SIG-M5 (cell line): ENCODE results near the gene HJV.
"Not testable (repeated sequence)": the region's sequence is repeated elsewhere in the genome, so short reads cannot be mapped to it uniquely, and the experiment has no call there.

ENCODE experiments used
- DNase-seq: peaks from one replicate; lab custom pipeline; 2025; lab: John Stamatoyannopoulos, UW

HJV gene, protein sequence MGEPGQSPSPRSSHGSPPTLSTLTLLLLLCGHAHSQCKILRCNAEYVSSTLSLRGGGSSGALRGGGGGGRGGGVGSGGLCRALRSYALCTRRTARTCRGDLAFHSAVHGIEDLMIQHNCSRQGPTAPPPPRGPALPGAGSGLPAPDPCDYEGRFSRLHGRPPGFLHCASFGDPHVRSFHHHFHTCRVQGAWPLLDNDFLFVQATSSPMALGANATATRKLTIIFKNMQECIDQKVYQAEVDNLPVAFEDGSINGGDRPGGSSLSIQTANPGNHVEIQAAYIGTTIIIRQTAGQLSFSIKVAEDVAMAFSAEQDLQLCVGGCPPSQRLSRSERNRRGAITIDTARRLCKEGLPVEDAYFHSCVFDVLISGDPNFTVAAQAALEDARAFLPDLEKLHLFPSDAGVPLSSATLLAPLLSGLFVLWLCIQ

DNA sequence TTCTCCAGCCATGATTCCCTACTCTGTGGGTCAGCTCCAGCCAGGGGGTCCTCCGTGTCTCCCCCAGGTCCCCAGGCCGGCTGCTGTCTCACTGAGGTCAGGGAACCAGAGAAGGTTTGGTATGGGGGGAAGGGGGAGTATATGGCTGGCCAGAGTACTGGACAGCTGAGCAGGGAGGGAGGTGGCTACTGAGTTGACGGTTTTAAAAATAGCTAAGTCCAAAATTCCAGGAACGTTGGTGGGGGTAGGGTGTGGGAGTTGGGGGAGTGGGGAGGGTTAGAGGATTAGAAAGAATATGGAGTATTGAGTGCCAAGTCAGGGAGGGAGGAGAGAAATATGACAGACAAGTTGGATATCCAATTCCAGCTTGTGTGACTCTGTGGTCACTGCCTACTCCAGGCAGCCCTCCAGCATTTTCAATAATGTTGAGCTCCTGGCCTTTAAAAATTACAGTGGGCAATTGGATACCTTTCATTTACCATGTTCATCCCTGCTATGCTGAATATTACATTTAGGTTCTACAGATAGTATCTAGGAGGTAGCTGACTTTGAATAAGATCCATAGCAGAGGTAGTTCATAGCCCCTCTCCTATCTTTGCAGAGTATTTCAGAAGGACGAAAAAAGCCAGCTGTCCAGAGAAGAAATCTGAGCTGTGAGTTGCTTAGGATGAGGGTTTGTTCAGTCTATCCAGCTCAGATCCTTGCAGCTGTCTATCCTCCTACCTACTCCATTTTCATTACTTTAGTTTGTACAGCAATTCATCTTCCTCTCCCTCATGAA is at the start of gene HJV:
Gene HJV (minus strand): TSS at position 114 of the 781 bp plus-strand sequence. CDS start 1,504 bp downstream, outside the sequence.
- no peak for DNase-seq

DNA sequence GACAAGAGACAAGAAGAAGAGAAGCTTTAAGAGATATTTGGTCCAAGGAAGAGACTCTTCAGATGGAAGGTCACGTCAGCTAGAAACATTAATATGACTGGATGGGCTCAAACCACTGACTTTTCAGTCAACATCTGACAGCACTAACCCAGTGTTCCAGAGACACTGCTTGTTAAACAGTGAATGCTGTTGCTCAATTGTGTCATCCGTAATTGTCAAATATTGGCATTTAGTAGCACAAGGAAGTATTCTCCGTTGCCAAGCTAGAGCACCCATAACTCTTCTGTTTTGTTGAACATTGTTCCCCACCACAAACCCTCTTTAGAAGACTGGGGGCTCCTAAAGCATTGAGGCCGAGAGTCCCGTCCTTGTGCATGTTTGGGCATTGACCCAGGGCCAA is 37.6 kb upstream of the HJV start:
- not testable (repeated sequence) for DNase-seq

DNA sequence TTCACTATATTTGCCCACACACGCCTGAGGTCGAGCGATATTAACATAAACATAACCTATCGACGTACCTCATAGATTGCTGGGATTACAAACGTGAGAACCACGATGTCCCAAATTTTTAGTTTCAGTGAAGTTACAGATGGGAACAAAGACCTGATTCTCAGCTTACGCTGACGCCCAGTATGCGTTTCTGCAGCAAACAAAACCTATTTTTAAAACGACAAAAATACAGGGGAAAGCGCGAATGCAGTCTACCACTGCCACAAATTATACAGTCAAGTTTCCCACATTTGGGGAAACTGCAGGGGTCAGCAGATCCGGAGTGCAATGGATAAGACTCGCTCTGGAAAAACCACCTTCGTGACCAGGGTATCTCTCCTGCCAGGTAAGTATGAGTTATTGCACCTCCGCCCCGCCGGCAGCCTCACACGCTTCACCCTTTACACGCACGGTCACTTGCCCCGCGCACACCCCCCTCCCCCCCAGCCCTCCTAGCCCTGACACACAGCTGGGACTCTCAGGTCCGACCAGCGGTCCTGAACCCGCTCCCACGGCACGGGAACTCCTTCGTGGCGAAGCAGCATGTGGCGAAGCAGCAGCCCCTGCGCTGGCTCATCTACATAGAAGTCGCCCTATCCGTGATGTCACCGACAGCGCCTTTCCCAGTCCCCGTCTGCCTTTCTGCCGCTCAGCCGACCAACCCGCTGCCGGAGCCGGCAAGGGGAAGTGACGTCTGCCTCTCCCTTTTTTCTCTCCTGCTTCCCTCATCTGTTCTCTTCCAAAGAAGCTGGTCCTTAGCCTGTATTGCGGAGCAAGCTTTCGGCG is 30.5 kb upstream of the HJV start:
- not testable (repeated sequence) for DNase-seq

DNA sequence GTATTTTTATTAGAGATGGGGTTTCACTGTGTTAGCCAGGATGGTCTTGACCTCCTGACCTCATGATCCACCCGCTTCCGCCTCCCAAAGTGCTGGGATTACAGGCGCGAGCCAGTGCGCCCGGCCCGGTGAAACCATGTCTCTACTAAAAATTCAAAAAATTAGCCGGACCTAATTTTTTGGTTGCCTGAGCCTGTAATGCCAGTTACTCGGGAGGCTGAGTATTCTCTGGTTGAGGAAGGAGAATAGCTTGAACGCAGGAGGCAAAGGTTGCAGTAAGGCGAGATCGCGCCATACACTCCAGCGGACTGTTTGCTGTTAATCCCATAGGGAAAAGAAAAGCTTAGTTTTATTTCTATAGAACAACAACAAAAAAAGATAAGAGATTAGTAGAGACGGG is 29.9 kb upstream of the HJV start:
- no peak for DNase-seq

DNA sequence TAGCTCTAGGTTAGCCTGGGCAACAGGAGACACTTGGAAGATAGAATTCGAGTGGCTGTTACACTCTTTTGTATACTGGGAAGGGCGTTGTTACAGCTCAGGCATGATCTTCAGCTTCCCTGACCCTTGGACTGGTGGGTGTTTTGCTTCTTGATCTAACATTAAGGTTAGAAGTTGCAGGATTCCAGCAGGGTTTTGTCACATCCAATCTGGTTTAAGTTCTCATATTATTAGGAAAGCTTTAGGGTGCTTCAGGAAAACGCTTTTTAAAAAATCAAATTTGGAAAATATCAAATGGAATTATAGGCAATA is 29.1 kb upstream of the HJV start:
- DNase-seq = not testable (repeated sequence)

DNA sequence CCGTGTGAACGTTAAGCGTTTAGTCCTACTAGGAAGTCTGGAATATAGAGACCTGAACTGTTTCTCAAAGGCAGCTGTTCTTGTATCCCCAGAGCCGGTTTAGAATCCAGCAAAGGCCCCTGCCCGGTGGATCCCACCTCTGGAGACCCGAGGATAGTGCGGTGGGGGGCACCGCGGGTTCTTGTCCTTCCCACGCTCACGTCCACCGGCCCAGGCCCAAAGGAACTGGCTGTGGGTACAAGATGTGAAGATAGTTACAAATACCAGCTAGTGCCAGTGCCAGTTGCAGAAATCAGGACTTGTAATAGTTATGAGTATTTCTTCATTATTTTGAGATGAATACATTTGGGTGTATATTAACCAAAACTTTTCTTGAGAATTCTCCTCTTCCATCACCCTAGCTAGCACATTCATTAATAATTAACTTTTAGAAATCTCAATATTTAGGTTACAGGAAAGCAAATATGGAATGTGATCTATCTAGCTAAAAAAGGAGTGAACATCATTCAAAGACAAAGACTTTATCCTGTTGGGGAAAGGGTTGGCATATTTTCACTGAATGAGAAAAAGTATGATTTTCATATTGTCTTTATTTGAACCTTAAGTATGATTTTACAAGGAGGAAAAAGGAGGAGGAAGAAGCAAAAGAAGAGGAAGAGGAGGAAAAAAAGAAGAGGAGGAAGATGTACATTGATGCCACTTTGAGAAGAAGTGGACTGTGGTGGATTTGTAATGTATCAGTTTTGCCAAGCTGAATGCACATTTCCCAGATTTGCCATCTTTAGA is 28.5 kb upstream of the HJV start:
- DNase-seq = not testable (repeated sequence)

DNA sequence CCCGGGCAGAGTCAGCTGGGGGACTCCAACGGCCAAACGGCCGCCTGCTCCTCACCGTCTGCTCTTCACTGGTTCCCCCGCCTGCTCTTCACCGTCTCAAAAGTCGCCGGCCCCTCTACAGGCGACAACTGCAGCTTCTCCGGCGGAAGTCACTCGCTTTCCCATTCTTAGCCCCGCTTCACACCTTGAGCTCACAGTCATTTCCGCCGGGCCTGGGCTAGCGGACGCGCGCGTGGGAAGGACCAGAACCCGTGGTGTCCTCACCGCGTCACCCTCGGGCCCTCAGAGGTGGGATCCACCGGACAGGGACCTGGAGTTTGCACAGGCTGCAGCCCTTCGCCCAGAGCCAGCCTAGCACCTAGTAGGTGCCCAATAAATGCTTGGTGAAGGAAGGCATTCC is 27.9 kb upstream of the HJV start:
- no peak for DNase-seq

DNA sequence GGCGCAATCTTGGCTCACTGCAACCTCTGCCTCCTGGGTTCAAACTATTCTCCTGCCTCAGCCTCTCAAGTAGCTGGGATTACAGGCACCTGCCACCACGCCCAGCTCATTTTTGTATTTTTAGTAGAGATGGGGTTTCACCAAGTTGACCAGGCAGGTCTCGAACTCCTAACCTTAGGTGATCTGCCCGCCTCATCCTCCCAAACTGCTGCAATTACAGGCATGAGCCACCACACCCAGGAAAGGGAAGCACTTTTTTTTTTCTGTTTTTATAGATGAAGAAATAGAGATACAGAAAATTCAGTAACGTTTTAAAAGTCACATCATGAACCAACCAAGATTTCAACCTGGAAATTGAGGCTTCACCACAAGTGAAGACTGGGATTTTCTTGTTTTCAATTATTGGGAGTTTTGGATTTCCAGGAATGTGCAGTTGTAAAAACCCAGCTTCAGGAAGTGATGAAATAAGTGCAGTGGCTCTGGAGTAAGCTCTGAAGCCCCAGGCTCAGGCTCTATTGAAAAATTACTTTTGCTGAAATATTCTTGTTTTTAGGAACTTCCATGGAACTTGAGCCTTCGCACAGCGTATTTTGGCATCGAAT is 27.1 kb upstream of the HJV start:
- not testable (repeated sequence) for DNase-seq

DNA sequence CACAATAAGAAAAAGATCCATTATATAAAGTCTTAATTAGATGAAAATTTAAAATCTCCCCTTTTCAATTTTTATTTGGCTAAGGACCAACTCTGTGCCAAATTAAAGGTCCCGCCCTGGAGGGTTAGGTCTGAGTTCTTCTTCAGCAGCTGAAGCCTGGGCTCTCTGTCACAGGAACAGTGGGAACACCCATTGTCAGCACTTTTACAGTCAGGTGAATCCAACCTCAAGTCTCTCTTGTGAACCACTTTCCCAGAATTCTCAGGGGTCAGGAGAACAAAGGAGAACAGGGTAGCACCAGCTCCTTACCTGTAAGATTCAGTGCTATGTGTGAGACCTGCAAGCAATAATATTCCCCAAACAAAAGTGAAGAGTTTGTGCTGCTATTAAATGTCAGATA is 25.1 kb upstream of the HJV start:
- no peak for DNase-seq

DNA sequence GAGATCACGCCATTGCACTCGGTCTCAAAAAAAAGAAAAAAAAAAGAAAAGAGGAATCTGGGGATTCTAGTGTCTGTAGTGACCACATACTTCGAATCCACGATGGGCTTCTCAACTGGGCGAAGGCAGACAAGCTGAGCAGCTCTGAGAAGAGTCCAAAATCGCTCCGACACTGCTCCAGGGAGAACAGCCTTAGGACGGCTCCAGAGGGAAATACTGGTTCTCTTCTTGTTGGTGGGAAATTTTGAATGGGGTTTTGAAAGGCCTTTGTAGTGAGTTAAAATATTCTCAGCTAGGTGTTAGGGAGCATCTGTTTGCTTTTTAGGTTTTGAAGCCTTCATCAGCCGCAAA is 18.3 kb upstream of the HJV start:
- no peak for DNase-seq

DNA sequence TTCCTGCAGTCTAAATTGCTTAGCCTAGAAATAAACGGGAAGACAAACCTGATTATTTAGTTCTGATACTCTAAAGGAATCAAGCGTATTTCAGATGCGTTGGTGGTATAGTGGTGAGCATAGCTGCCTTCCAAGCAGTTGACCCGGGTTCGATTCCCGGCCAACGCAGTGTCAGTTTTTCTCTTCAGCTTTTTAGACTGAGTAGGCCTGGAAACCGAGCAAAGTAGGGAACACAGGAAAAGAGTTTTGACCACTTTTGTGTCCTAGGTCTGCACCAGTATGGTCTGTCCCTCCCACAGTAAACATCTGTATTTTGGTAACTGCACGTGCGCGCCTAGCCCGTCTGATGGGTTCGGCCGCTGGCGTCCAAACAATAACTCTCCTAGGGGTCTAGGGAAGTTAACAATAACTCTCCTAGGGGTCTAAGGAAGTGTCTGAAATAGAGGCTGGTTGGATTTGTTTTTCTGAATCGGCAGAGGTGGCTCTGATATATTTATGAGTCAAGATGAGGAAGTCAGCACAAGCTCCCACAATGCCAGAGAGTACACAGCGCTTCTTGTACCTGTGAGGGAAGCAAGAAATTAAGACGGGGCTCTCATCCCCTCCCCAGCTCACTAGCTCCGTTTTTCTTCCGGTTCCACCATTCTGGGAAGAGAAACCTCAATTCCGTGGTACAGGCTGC is 15.6 kb upstream of the HJV start:
- DNase-seq = no peak

DNA sequence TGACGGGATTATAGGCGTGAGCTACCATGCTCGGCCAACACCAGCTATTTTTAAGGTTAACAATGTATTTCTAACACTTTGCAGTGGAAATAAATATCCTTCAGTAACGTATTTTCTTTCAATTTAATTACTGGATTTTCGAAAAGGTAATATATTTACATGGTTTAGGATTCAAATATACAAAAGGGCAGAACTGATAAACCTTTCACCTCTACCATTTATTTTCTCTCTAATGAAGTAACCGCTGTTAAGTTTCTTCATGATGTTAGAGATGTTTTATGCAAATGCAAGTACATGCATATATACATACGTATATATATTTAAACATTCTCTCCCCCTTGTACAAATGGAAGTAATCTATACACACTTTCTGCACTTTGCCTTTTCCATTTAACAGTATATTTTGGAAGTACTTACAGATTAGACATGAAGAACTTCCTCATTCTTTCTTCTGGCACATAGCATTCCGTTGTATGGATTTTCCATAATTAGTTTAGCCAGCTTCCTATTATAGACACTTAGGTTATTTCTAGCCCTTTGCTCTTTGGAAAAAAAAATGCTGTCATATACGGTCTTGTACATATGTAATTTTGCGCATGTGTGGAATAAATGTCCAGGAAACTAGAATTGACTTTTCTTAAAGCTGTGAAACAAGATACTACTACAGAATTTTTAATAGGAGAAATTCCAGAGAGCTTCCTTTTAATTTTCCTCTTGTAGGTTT is 14.9 kb upstream of the HJV start:
- no peak for DNase-seq

DNA sequence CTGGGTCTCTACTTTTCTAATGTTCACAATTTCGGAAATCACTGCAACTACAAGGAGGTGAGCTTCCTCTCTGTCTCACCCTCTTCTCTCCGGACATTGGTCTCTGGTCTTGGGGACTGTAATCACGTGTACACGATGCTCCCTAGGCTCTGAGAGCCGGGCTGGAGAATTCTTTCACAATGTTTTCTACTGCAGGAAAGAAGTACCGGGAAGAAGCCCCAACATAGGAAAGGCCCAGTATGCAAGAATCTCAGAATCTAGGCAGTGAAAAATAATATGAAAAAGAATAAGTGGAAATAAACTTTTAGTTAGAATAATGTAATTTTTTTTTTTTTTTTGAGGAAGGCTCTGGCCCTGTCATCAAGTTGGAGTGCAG is 13.5 kb upstream of the HJV start:
- no peak for DNase-seq

DNA sequence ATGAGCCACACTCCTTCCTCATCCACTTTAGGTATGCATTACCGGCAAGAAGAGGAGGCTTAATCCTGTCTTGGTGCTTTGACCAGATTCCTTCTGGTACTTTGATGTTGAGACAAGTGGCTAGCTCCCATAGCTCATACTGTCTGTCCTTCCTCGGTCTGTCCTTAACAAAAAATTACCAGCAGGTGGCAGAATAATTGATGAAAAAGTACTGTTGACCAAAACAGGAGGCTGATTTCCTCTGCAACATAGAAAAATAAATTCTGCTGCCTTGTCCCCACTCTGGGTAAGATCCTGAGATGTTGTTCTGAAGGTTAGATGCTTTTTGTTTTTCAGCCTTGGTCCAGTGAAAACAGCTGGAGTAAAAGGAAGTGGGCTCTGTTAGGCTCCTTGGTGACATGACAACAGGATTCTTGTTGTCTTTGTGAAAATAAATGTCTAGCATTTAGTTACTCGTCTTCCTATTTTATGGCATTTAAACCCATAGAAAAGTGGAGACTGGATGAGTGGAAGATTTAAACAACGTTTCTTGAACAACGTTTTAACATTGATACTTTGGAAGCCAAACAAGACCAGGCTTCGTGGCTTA is 11.2 kb upstream of the HJV start:
- no peak for DNase-seq

DNA sequence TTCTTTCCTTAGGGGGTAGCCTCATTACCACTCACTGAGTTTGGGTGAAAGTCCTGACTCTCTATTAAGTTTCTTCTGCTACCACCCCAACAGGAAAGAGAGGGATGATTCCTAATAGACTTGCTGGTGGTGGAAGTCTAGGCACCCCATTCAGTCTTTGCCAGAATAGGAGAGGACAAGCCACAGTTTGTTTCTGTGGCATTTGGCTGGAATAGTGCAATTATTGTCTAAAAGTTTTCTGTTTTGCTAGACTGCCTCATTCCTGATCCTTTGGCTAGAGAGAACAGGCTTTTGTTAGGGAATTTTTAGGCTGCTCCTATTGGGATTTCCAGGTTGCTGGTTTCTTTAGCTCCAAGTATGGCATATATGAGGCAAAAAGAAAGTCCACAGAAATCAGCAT is 9.9 kb upstream of the HJV start:
- no peak for DNase-seq

DNA sequence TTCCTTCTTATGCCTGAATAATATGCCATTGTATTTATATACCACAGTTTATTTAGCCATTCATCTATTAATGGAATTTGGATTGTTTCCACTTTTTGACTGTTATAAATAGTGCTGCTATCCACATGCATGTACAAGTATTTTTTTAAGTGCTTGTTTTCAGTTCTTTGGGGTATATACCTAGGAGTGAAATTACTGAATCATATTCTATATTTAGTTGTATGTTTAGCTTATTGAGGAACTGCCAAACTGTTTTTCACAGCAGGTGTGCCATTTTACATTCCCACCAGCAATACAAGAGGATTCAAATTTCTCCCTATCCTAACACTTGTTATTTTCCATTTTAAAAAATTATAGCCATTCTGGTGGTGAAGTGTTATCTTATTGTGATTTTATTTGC is 7.6 kb upstream of the HJV start:
- DNase-seq = no peak

DNA sequence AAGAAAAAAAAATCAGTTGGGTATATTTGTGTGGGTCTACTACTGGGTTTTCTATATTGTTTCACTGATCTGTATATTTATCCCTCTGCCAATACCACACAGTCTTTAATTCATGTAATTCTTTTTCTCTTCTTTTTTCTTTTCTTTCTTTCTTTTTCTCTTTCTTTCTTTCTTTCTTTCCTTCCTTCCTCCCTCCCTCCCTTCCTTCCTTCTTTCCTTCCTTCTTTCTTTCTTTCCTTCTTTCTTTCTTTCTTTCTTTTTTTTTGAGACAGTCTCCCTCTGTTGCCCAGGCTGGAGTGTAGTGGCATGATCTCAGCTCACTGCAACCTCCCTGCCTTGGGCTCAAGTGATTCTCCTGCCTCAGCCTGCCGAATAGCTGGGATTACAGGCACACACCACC is 5.1 kb upstream of the HJV start:
- DNase-seq = not testable (repeated sequence)

DNA sequence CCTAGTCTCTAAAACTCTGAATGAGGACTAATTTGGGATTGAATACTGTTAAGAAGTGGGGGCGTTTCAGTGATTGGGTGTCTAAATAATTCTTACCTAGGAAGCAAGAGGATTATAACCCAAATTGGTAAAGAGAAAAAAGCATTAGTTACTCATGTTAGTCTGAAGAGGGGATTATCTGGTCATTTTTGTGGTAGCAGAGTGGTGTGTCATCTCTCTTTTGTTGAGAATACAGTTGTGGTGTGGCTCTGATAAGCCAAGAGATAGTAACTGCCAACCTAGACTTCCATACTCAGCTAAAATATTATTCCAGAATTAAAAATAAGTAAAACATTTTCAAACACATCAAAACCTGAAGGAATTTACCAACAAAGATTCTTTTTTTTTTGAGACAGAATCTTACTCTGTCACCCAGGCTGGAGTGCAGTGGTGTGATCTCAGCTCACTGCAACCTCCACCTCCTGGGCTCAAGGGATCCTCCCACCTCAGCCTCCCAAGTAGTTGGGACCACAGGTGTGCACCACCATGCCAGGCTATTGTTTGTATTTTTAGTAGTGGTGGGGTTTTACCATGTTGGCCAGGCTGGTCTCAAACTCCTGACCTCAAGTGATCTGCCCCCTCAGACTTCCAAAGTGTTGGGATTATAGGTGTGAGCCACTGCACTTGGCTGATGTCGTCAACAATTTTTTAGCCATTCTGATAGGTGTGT is 4.4 kb upstream of the HJV start:
- not testable (repeated sequence) for DNase-seq
